Lung microvascular endothelial cell (primary cell): Measurements from ENCODE around the gene MUC2. TPM values are rescaled to one million over a fixed set of nuclear protein-coding genes. Genes with fewer than 3 reads are reported as not detected.

Source experiments
- DNase-seq, 2 donors: peaks; one replicate each; pipeline versions ENCODE4 v3.0.0 to v3.0.0-alpha.2; 2010; ENCODE audit warnings: low read depth in 2 of 2
- total RNA-seq: library from RNA; depleted of rRNA; stranded (reverse); fragments of >200 nt; gene quantifications from 2 replicates; pipeline ENCODE4 v1.2.1, GENCODE V29; 2014

MUC2 gene
- total RNA-seq, 1 donor from 2014 or later: not detected

DNA sequence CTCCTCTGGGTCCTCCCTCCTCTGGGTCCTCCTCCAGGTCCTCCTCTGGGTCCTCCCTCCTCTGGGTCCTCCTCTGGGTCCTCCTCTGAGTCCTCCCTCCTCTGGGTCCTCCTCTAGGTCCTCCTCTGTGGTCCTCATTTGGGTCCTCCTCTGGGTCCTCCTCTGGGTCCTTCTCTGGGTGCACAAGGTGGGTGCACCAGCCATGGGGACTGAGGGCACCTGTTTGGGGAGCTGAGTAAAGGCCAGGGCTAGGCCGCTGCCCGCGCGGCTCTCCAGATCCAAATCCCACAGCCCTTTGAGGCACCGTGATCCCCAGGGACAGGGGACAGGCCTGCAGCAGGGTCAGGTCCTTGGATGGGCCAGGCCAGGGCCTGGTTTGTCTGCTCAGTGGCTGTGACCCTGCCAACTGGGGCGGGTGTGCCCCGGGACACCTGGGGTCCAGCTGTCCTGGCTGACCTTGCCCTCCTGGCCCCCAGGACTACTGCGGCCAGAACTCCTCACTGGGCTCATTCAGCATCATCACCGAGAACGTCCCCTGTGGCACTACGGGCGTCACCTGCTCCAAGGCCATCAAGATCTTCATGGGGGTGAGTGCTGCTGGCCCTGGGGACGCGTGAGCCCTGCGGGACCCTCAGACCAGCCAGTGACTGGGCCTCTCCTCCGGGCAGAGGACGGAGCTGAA lies 12.7 kb downstream of the MUC2 start:
- DNase-seq: no peak

DNA sequence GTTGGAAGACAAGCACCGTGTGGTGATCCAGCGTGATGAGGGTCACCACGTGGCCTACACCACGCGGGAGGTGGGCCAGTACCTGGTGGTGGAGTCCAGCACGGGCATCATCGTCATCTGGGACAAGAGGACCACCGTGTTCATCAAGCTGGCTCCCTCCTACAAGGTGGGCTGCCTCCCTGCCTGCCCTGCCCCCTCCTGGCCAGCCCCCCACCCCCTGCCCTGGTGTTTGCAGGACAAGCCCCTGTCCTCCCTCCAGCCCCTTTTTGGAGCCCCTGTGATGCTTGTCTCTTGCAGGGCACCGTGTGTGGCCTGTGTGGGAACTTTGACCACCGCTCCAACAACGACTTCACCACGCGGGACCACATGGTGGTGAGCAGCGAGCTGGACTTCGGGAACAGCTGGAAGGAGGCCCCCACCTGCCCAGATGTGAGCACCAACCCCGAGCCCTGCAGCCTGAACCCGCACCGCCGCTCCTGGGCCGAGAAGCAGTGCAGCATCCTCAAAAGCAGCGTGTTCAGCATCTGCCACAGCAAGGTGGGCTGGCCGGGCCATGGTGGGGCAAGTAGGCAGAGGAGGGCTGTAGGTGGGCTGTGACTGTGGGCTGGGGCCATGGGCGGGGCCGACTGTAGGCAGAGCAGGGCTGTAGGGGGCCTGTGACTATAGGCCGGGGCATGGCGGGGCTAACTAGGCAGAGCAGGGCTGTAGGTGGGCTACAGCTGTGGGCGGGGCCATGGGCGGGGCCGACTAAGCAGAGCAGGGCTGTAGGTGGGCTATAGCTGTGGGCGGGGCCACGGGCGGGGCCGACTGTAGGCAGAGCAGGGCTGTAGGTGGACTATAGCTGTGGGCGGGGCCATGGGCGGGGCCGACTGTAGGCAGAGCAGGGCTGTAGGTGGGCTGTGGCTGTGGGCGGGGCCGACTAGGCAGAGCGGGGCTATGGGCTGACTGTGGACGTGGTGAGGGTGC lies 13.6 kb downstream of the MUC2 start:
- no peak for DNase-seq

DNA sequence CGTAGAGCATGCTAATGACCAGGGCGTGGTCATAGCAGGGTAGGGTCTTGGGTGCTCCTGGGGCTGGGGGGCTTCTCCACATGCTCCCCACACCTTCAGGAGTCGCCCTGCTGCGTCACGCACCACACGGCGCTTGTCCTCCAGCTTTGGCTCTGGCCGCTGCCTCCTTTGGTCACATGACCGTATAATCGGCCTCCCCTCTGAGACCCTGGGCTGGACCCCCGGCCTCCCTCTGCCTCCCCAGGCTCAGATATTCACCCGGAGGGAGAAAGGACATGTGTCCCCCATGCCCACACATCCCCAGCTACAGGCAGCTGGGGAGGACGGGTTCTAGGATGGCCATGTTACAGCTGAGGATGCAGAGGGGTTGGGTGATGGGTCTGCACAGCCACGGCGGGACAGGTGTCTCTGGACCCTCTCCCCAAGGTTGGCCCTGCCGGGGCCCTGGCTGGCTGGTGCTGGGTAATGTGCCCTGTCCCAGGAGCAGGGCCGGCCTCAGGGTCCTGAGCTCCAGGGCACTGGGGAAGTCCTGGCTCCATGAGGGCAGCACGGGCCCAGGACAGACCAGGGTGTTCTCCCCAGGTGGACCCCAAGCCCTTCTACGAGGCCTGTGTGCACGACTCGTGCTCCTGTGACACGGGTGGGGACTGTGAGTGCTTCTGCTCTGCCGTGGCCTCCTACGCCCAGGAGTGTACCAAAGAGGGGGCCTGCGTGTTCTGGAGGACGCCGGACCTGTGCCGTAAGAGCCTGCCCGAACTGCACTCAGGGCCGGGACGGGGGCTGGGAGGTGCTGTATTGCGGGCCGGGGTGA lies 14.5 kb downstream of the MUC2 start:
- DNase-seq: no peak

- no peak for DNase-seq
Observed at GRCh38 chr11:1089738-1090599, 15.3 kb downstream of the MUC2 start.

- DNase-seq: no peak
Observed at GRCh38 chr11:1090600-1091331, 16.1 kb downstream of the MUC2 start.

GRCh38 chr11:1091332-1092083 lies 16.8 kb downstream of the MUC2 start:
- no peak for DNase-seq

- no peak for DNase-seq
Observed at GRCh38 chr11:1092145-1092670, 17.5 kb downstream of the MUC2 start.

GRCh38 chr11:1092919-1093318 lies 18.2 kb downstream of the MUC2 start:
- no peak for DNase-seq

DNA sequence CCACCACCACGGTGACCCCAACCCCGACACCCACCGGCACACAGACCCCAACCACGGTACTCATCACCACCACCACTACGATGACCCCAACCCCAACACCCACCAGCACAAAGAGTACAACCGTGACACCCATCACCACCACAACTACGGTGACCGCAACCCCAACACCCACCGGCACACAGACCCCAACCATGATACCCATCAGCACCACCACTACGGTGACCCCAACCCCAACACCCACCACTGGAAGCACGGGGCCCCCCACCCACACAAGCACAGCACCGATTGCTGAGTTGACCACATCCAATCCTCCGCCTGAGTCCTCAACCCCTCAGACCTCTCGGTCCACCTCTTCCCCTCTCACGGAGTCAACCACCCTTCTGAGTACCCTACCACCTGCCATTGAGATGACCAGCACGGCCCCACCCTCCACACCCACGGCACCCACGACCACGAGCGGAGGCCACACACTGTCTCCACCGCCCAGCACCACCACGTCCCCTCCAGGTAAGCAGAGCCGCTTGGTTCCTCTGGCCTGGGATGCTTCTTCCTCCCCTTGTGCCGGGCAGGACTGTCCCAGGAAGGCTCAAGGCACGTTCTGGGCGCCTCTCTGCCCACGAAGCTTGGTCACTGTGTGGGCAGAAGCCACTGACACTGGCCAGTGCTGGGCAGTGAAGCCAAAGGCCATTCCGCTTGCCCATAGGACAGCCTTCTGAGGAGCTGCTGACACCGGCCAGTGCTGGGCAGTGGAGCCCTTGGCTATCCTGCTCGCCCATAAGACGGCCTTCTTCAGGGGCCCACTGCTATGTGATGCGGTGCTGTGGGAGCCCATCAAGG lies 25.1 kb downstream of the MUC2 start:
- DNase-seq: no peak

- DNase-seq: no peak
Observed at GRCh38 chr11:1100417-1101245, 26.0 kb downstream of the MUC2 start.

- no peak for DNase-seq
Observed at GRCh38 chr11:1101318-1102089, 26.8 kb downstream of the MUC2 start.

- DNase-seq: no peak
Observed at GRCh38 chr11:1102221-1102971, 27.7 kb downstream of the MUC2 start.

DNA sequence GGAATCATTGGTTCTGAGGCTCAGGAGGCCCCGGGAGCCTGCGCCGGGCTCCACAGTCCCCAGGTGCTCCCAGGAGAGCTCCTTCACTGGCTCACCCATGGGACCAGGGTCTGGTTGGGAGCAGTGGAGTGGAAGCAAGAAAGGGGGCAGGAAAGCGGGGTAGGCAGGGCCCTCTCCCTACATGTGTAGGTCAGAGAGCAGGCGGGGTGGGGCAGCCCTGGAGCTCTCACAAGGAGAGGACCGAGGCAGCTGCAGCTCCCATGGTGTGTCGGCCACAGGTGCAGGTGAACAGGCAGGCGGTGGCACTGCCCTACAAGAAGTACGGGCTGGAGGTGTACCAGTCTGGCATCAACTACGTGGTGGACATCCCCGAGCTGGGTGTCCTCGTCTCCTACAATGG lies 28.3 kb downstream of the MUC2 start:
- DNase-seq: no peak

DNA sequence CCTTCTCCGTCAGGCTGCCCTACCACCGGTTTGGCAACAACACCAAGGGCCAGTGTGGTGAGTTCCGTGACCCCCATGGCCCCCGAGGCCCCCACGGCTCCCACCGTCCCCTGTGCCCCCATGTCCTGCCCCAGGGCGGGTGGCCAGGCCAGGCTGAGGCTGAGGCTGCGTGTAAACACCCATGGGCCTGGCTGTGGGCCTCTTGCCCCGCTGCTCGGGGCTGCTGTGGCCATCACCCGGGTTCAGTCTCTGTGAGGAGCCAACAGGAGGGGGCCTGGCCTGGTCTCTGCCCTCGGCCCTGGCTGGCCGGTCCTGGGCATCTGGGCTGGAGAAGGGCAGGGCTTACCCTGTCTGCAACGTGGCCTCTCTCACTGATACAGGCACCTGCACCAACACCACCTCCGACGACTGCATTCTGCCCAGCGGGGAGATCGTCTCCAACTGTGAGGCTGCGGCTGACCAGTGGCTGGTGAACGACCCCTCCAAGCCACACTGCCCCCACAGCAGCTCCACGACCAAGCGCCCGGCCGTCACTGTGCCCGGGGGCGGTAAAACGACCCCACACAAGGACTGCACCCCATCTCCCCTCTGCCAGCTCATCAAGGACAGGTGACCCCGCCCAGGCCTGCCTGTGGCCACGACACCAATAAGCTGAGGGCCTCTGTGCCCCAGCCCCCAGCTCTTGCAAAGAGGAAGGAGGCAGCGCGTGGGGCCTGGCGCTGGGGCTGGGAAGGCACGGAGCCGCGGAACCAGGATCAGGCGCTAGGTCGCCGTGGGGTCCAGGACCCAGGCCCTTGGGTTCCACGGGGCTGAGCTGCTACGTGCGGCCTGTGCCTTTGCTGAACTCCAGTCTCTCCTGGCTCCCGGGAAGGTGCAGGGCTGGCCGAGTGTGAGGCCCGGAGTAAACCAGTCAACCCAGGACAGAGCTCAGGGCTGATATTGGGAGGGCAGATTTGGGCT lies 29.0 kb downstream of the MUC2 start:
- no peak for DNase-seq
